H9 (cell line): ENCODE data around the gene RAET1L. TPM values are rescaled to one million over a fixed set of nuclear protein-coding genes. Genes with fewer than 3 reads are reported as not detected.

Source experiments
- DNase-seq: peaks from one replicate; pipeline ENCODE4 v3.0.0-alpha.2; 2017
- H2AFZ ChIP-seq: one replicate; pipeline ENCODE4 v1.6.1; 2013; ENCODE audit warnings: mild to moderate bottlenecking, low read length, control low read depth, moderate library complexity
- H2AK5ac ChIP-seq: 2 replicates; pipeline ENCODE4 v1.6.1; 2013; ENCODE audit warnings: low read length, control low read depth, mixed read lengths; ENCODE audit not compliant: insufficient read length
- H2BK120ac ChIP-seq: one replicate; pipeline ENCODE4 v1.6.1; 2013; ENCODE audit warnings: low read depth, mild to moderate bottlenecking, low read length, control low read depth, inconsistent platforms; ENCODE audit not compliant: poor library complexity, severe bottlenecking
- H2BK12ac ChIP-seq: 2 replicates; pipeline ENCODE4 v1.6.1; 2013; ENCODE audit warnings: low read length, control low read depth, mixed read lengths, low read depth; ENCODE audit not compliant: insufficient read length
- H2BK15ac ChIP-seq: 2 replicates; pipeline ENCODE4 v1.6.1; 2013; ENCODE audit warnings: low read depth, low read length, control low read depth
- H2BK20ac ChIP-seq: one replicate; pipeline ENCODE4 v1.6.1; 2013; ENCODE audit warnings: low read depth, mild to moderate bottlenecking, low read length, control low read depth, inconsistent platforms; ENCODE audit not compliant: poor library complexity, severe bottlenecking
- H2BK5ac ChIP-seq: 2 replicates; pipeline ENCODE4 v1.6.1; 2013; ENCODE audit warnings: low read length, control low read depth, mixed read lengths; ENCODE audit not compliant: insufficient read length
- H3K14ac ChIP-seq: 2 replicates; pipeline ENCODE4 v1.6.1; 2013; ENCODE audit warnings: low read length, control low read depth; ENCODE audit not compliant: insufficient read depth
- H3K18ac ChIP-seq: 2 replicates; pipeline ENCODE4 v1.6.1; 2013; ENCODE audit warnings: low read depth, mild to moderate bottlenecking, mixed read lengths, low read length, control low read depth; ENCODE audit not compliant: insufficient read length
- H3K23ac ChIP-seq: 2 replicates; pipeline ENCODE4 v1.6.1; 2013; ENCODE audit warnings: low read length, control low read depth, mixed read lengths, low read depth; ENCODE audit not compliant: insufficient read length
- H3K23me2 ChIP-seq: 2 replicates; pipeline ENCODE4 v1.6.1; 2013; ENCODE audit warnings: low read depth, mild to moderate bottlenecking, mixed read lengths, low read length, control low read depth; ENCODE audit not compliant: insufficient read length, poor library complexity, severe bottlenecking
- H3K27ac ChIP-seq: 2 replicates; pipeline ENCODE4 v1.5.1; 2013; ENCODE audit warnings: low read length, control low read depth, mixed read lengths, low read depth; ENCODE audit not compliant: insufficient read length
- H3K27me3 ChIP-seq: 2 replicates; pipeline ENCODE4 v1.6.1; 2013; ENCODE audit warnings: low read length, control low read depth, inconsistent platforms; ENCODE audit not compliant: insufficient read depth
- H3K4ac ChIP-seq: 2 replicates; pipeline ENCODE4 v1.6.1; 2013; ENCODE audit warnings: low read depth, mild to moderate bottlenecking, control low read depth, inconsistent platforms, low read length, moderate library complexity
- H3K4me1 ChIP-seq: 2 replicates; pipeline ENCODE4 v1.6.1; 2013; ENCODE audit warnings: low read length, control low read depth, inconsistent platforms; ENCODE audit not compliant: insufficient read depth
- H3K4me2 ChIP-seq: 2 replicates; pipeline ENCODE4 v1.6.1; 2013; ENCODE audit warnings: low read length, control low read depth, mixed read lengths; ENCODE audit not compliant: insufficient read length, insufficient read depth
- H3K56ac ChIP-seq: 2 replicates; pipeline ENCODE4 v1.6.1; 2013; ENCODE audit warnings: low read depth, mild to moderate bottlenecking, mixed read lengths, low read length, control low read depth; ENCODE audit not compliant: insufficient read length
- H3K79me1 ChIP-seq: 2 replicates; pipeline ENCODE4 v1.6.1; 2013; ENCODE audit warnings: low read depth, mild to moderate bottlenecking, moderate library complexity, low read length, control low read depth, inconsistent platforms; ENCODE audit not compliant: insufficient read depth, poor library complexity, severe bottlenecking
- H3K79me2 ChIP-seq: 2 replicates; pipeline ENCODE4 v1.6.1; 2013; ENCODE audit warnings: low read length, control low read depth, inconsistent platforms; ENCODE audit not compliant: insufficient read depth
- H3K9ac ChIP-seq: 2 replicates; pipeline ENCODE4 v1.6.1; 2013; ENCODE audit warnings: low read length, control low read depth, mixed read lengths; ENCODE audit not compliant: insufficient read length; ENCODE audit errors: extremely low read depth
- H3K9me3 ChIP-seq: one replicate; pipeline ENCODE4 v1.6.1; 2013; ENCODE audit warnings: low read depth, low read length, inconsistent platforms; ENCODE audit not compliant: control insufficient read depth
- H3T11ph ChIP-seq: one replicate; pipeline ENCODE4 v1.6.1; 2013; ENCODE audit warnings: mild to moderate bottlenecking, low read length, control low read depth, inconsistent platforms
- H4K20me1 ChIP-seq: one replicate; pipeline ENCODE4 v1.6.1; 2013; ENCODE audit not compliant: control insufficient read depth, insufficient read length, insufficient read depth
- H4K5ac ChIP-seq: 2 replicates; pipeline ENCODE4 v1.6.1; 2013; ENCODE audit warnings: low read depth, mild to moderate bottlenecking, mixed read lengths, low read length, control low read depth; ENCODE audit not compliant: insufficient read length
- H4K8ac ChIP-seq: replicated peaks from 2 replicates; pipeline ENCODE4 v1.6.1; 2013; ENCODE audit warnings: low read length, control low read depth, mixed read lengths, low read depth; ENCODE audit not compliant: insufficient read length
- H4K91ac ChIP-seq: 2 replicates; pipeline ENCODE4 v1.6.1; 2013; ENCODE audit warnings: low read depth, mild to moderate bottlenecking, moderate library complexity, mixed read lengths, low read length, control low read depth; ENCODE audit not compliant: insufficient read length
- H3K27ac Mint-ChIP-seq, 3 experiments: 2 replicates in 2 of 3; 3 replicates in 1 of 3; pipeline ENCODE4 v1.8.0; 2020 to 2021; ENCODE audit warnings: mixed read lengths in 3 of 3, mild to moderate bottlenecking in 1 of 3, moderate library complexity in 1 of 3
- H3K27me3 Mint-ChIP-seq: 2 replicates; pipeline ENCODE4 v1.8.0; 2021; ENCODE audit warnings: low read depth, mild to moderate bottlenecking, moderate library complexity, mixed read lengths
- H3K36me3 Mint-ChIP-seq, 3 experiments: 2 replicates in 2 of 3; 3 replicates in 1 of 3; pipeline ENCODE4 v1.8.0; 2020 to 2021; ENCODE audit warnings: low read depth in 3 of 3, mixed read lengths in 3 of 3; ENCODE audit not compliant: insufficient read depth in 1 of 3
- H3K4me1 Mint-ChIP-seq, 2 experiments: 2 replicates each; pipeline ENCODE4 v1.8.0; 2020; ENCODE audit warnings: mixed read lengths in 2 of 2
- H3K4me3 Mint-ChIP-seq, 2 experiments: 2 replicates in 1 of 2; 3 replicates in 1 of 2; pipeline ENCODE4 v1.8.0; 2020 to 2021; ENCODE audit warnings: mild to moderate bottlenecking in 2 of 2, mixed read lengths in 2 of 2, moderate library complexity in 1 of 2
- H3K9me3 Mint-ChIP-seq, 2 experiments: 2 replicates in 1 of 2; 3 replicates in 1 of 2; pipeline ENCODE4 v1.8.0; 2020; ENCODE audit warnings: mild to moderate bottlenecking in 2 of 2, mixed read lengths in 2 of 2, moderate library complexity in 1 of 2
- WGBS: extraction: QIAGEN DNeasy Blood & Tissue Kit; methylation state at CpG from one replicate; pipeline ENCODE4 v1.1.7; 2013; ENCODE audit warnings: missing lambda C conversion rate, low lambda C conversion rate, mixed read lengths; ENCODE audit not compliant: insufficient read length; ENCODE audit errors: extremely low coverage; 5-methylcytosine and 5-hydroxymethylcytosine counted together
- total RNA-seq: library from RNA; stranded (reverse); gene quantifications from 2 replicates; pipeline ENCODE4 v1.2.1, GENCODE V29; 2021
- TF ChIP-seq, protein P1 (sequence below): fragments of 200-600 bp; sonication (generic); conservative IDR thresholded peaks from 3 replicates; pipeline ENCODE4 v1.8.0; 2021; ENCODE audit warnings: antibody characterized with exemption, mild to moderate bottlenecking

RAET1L gene
- total RNA-seq, 1 experiment from 2014 or later = not detected

DNA sequence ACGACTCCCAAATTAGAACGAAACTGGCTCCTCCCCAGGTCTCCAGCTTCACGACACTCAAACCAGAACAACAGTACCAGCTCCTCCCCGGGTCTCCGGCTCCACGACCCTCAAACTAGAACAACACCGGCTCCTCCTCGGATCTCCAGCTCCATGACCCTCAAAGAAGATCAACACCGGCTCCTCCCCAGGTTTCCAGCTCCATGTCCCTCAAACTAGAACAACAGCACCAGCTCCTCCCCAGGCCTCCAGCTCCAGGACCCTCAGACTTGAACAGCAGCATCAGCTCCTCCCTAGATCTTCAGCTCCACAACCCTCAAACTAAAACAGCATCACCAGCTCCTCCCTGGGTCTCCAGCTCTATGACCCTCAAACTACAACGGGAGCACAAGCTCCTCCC lies 29.8 kb upstream of the RAET1L start:
- Histone ChIP-seq H3K79me1 (no peaks in the 10 kb centered on the region), H2AFZ (no peak overlapping the region), H3K23me2 (no peaks in the 10 kb centered on the region), H2BK20ac (no peak overlapping the region), H4K8ac (no peak overlapping the region), H4K5ac (no peak overlapping the region), H4K20me1 (no peaks in the 10 kb centered on the region), H2BK120ac (no peak overlapping the region), H3K79me2 (no peaks in the 10 kb centered on the region), H4K91ac (no peak overlapping the region), H3K4me2 (no peak overlapping the region), H3K56ac (no peak overlapping the region), H2BK12ac (no peak overlapping the region), H3K9me3 (no peaks in the 10 kb centered on the region), H3K14ac (no peak overlapping the region), H3K9ac (no peak overlapping the region), H3K18ac (no peak overlapping the region), H3K4ac (no peak overlapping the region), H3K27ac (no peak overlapping the region), H3K27me3 (no peaks in the 10 kb centered on the region; the same call in 1 of the 2 replicates), H3K23ac (no peak overlapping the region), H2AK5ac (no peak overlapping the region), H2BK5ac (no peak overlapping the region), H3T11ph (no peak overlapping the region), H2BK15ac (no peak overlapping the region), H3K4me1 (no peaks in the 10 kb centered on the region)
- no peak for DNase-seq
- no peaks in the 10 kb centered on the region for H3K4me1 Mint-ChIP-seq
- TF ChIP-seq, protein P1, sequence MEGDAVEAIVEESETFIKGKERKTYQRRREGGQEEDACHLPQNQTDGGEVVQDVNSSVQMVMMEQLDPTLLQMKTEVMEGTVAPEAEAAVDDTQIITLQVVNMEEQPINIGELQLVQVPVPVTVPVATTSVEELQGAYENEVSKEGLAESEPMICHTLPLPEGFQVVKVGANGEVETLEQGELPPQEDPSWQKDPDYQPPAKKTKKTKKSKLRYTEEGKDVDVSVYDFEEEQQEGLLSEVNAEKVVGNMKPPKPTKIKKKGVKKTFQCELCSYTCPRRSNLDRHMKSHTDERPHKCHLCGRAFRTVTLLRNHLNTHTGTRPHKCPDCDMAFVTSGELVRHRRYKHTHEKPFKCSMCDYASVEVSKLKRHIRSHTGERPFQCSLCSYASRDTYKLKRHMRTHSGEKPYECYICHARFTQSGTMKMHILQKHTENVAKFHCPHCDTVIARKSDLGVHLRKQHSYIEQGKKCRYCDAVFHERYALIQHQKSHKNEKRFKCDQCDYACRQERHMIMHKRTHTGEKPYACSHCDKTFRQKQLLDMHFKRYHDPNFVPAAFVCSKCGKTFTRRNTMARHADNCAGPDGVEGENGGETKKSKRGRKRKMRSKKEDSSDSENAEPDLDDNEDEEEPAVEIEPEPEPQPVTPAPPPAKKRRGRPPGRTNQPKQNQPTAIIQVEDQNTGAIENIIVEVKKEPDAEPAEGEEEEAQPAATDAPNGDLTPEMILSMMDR = no peak
- H3K27me3 Mint-ChIP-seq = peaks cover 63% of the 10 kb centered on the region
- peak overlapping the region in 1 of 3 experiments; percentile 28; a peak in 1 of 7 replicates for H3K27ac Mint-ChIP-seq
- peaks cover 0 to 5% (median 3%) of the 10 kb centered on the region in 3 experiments; a peak in 5 of 7 replicates for H3K36me3 Mint-ChIP-seq
- no CpG with 5 or more reads among the region's 10 CpGs for WGBS
- no peak overlapping the region for H3K4me3 Mint-ChIP-seq
- peaks cover 29 to 32% of the 10 kb centered on the region in 2 experiments for H3K9me3 Mint-ChIP-seq
